Activated T-helper 1 cell treated with Interleukin-2 at 50 U/mL for 16 hours (primary cell): ENCODE results near the gene KTN1.

Experiments
- DNase-seq: peaks from one replicate; pipeline ENCODE4 v3.0.0-alpha.2; 2020; ENCODE audit warnings: low read depth

KTN1 gene

GRCh38 chr14:55713486-55713885, 133.5 kb downstream of the KTN1 start:
- DNase-seq = no peak

GRCh38 chr14:55715889-55716288, 135.9 kb downstream of the KTN1 start:
- DNase-seq = no peak

- no peak for DNase-seq
Observed at GRCh38 chr14:55717621-55718020, 137.6 kb downstream of the KTN1 start.

- DNase-seq = no peak
Observed at GRCh38 chr14:55718551-55718950, 138.5 kb downstream of the KTN1 start.

- no peak for DNase-seq
Observed at GRCh38 chr14:55720796-55721195, 140.8 kb downstream of the KTN1 start.

GRCh38 chr14:55721353-55721752, 141.3 kb downstream of the KTN1 start:
- DNase-seq = no peak

GRCh38 chr14:55722054-55722453, 142.0 kb downstream of the KTN1 start:
- DNase-seq = no peak

- no peak for DNase-seq
Observed at GRCh38 chr14:55724736-55725135, 144.7 kb downstream of the KTN1 start.

GRCh38 chr14:55730592-55731310, 150.7 kb downstream of the KTN1 start:
- DNase-seq = no peak

- no peak for DNase-seq
Observed at GRCh38 chr14:55731311-55731872, 151.4 kb downstream of the KTN1 start.

- peak; percentile 22 for DNase-seq
Observed at GRCh38 chr14:55731881-55732498, 152.0 kb downstream of the KTN1 start.

- DNase-seq = no peak
Observed at GRCh38 chr14:55733599-55733998, 153.6 kb downstream of the KTN1 start.
